GM23248 (cell line): ENCODE results near the gene AAK1. TPM values are rescaled to one million over a fixed set of nuclear protein-coding genes. Genes with fewer than 3 reads are reported as not detected.

Experiments
- DNase-seq: peaks from one replicate; pipeline ENCODE4 v3.0.0-alpha.2; 2015
- H2AFZ ChIP-seq: fragments of 200-600 bp; sonication (generic); 2 replicates; pipeline ENCODE4 v1.6.1; 2016; ENCODE audit warnings: antibody characterized with exemption
- H3F3A ChIP-seq: fragments of 200-600 bp; sonication (generic); 2 replicates; pipeline ENCODE4 v1.6.1; 2016; ENCODE audit warnings: mild to moderate bottlenecking, antibody characterized with exemption, mixed run types; ENCODE audit not compliant: insufficient read depth
- H3K27ac ChIP-seq: fragments of 200-600 bp; sonication (generic); 2 replicates; pipeline ENCODE4 v1.5.1; 2016; ENCODE audit warnings: mild to moderate bottlenecking
- H3K27me3 ChIP-seq: fragments of 200-600 bp; sonication (generic); replicated peaks from 2 replicates; pipeline ENCODE4 v1.6.1; 2016; ENCODE audit warnings: mild to moderate bottlenecking; ENCODE audit not compliant: insufficient read depth
- H3K36me3 ChIP-seq: fragments of 200-600 bp; sonication (generic); 2 replicates; pipeline ENCODE4 v1.6.1; 2016; ENCODE audit warnings: low read depth, mild to moderate bottlenecking
- H3K4me1 ChIP-seq: fragments of 200-600 bp; sonication (generic); 2 replicates; pipeline ENCODE4 v1.6.1; 2016; ENCODE audit warnings: mild to moderate bottlenecking; ENCODE audit not compliant: insufficient read depth
- H3K4me2 ChIP-seq: fragments of 200-600 bp; sonication (generic); one replicate; pipeline ENCODE4 v1.6.1; 2016; ENCODE audit warnings: mild to moderate bottlenecking; ENCODE audit not compliant: unreplicated experiment
- H3K4me3 ChIP-seq: fragments of 200-600 bp; sonication (generic); 2 replicates; pipeline ENCODE4 v1.5.1; 2016; ENCODE audit warnings: mild to moderate bottlenecking
- H3K79me2 ChIP-seq: fragments of 200-600 bp; sonication (generic); 2 replicates; pipeline ENCODE4 v1.6.1; 2016; ENCODE audit warnings: mild to moderate bottlenecking; ENCODE audit not compliant: insufficient read depth
- H3K9ac ChIP-seq: fragments of 200-600 bp; sonication (generic); 2 replicates; pipeline ENCODE4 v1.6.1; 2016; ENCODE audit warnings: mild to moderate bottlenecking
- H3K9me2 ChIP-seq: fragments of 200-600 bp; sonication (generic); 2 replicates; pipeline ENCODE4 v1.6.1; 2016; ENCODE audit warnings: mixed run types, mild to moderate bottlenecking, moderate library complexity; ENCODE audit not compliant: insufficient read depth
- H3K9me3 ChIP-seq: fragments of 200-600 bp; sonication (generic); one replicate; pipeline ENCODE4 v1.6.1; 2017; ENCODE audit warnings: low read depth
- H4K20me1 ChIP-seq: fragments of 200-600 bp; sonication (generic); 2 replicates; pipeline ENCODE4 v1.6.0; 2016; ENCODE audit not compliant: insufficient read depth
- EZH2 ChIP-seq: fragments of 200-600 bp; sonication (generic); IDR thresholded peaks from 2 replicates; pipeline ENCODE4 v1.6.1; 2018; ENCODE audit warnings: antibody characterized with exemption, mild to moderate bottlenecking; ENCODE audit not compliant: insufficient read depth, poor library complexity, severe bottlenecking
- EZH2phosphoT487 ChIP-seq: fragments of 200-600 bp; sonication (generic); IDR thresholded peaks from 2 replicates; pipeline ENCODE4 v1.6.1; 2018; ENCODE audit warnings: antibody characterized with exemption, moderate library complexity, mild to moderate bottlenecking, low read depth; ENCODE audit not compliant: insufficient read depth
- WGBS, 2 experiments: methylation state at CpG; one replicate each; pipeline ENCODE4 v1.1.6; 2015 to 2017; ENCODE audit warnings: low lambda C conversion rate in 2 of 2, low coverage in 1 of 2; ENCODE audit errors: missing lambda C conversion rate in 2 of 2; 5-methylcytosine and 5-hydroxymethylcytosine counted together
- in situ Hi-C: fragments of 300-500 bp; cut with MboI; formaldehyde crosslinking; loops from 2 replicates; pipeline ENCODE4 v1.15.0; 2020
- polyA plus RNA-seq: library from polyadenylated mRNA; unstranded; fragments of >200 nt; fragmentation: Nextera tagmentation; extraction: Ambion mirVana; gene quantifications from 2 replicates; pipeline ENCODE4 v1.2.1, GENCODE V29; 2016
- total RNA-seq: library from RNA; depleted of rRNA; stranded (reverse); fragments of >200 nt; shearing (Covaris generic); gene quantifications from 2 replicates; pipeline ENCODE4 v1.2.3, GENCODE V29; 2014

AAK1 gene
- total and polyA plus RNA-seq, 2 experiments from 2014 or later = 41.2 to 50.7 TPM

DNA sequence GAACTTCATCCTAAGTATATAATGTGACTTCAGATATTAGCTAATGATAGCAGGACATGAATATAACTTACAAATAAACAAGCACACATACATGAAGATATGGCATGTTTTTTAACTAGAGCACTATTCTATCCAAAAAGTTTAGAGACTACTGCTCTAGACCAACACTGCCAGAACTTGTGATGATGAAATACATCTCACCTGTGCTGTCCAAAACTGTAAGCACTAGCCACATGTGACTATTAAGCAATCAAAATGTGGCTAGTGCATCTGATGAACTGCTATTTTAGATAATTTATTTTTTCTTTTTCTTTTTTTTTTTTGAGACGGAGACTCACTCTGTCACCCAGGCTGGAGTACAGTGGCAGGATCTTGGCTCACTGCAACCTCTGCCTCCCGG lies 7.1 kb downstream of the AAK1 start:
- Histone ChIP-seq H2AFZ (no peak overlapping the region), H3K9me3 (no peaks in the 10 kb centered on the region), H3K36me3 (no peaks in the 10 kb centered on the region; the same call in 1 of the 2 replicates), H3K79me2 (peaks cover 100% of the 10 kb centered on the region), H3K4me3 (no peak overlapping the region), H3K4me2 (no peak overlapping the region), H3K27ac (no peak overlapping the region), H4K20me1 (peaks cover 11% of the 10 kb centered on the region; the same call in 1 of the 2 replicates), H3K9ac (no peak overlapping the region), H3K9me2 (no peaks in the 10 kb centered on the region), H3K4me1 (peaks cover 14% of the 10 kb centered on the region), H3K27me3 (no peaks in the 10 kb centered on the region), H3F3A (no peaks in the 10 kb centered on the region)
- in situ Hi-C loops = no loop called here
- no peak for TF ChIP-seq EZH2phosphoT487
- TF ChIP-seq EZH2 = no peak
- DNase-seq = no peak
- 100% methylated on average over 2 of the region's 2 CpGs for WGBS, 2 experiments

DNA sequence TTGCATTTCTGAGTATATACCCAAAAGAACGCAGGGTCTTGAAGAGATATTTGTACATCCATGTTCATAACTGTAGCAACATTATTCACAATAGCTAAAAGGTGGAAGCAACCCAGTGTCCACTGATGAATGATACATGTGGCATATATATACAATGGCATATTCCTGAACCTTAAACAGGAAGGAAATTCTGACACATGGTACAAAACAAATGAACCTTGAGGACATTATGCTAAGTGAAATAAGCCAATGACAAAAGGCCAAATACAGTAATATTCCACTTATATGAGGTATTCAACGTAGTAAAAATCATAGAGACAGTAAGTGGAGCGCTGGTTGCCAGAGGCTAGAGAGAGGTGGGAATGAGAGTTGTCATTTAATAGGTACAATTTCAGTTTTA lies 8.1 kb downstream of the AAK1 start:
- peaks cover 15% of the 10 kb centered on the region; the same call in 1 of the 2 replicates for H4K20me1 ChIP-seq

DNA sequence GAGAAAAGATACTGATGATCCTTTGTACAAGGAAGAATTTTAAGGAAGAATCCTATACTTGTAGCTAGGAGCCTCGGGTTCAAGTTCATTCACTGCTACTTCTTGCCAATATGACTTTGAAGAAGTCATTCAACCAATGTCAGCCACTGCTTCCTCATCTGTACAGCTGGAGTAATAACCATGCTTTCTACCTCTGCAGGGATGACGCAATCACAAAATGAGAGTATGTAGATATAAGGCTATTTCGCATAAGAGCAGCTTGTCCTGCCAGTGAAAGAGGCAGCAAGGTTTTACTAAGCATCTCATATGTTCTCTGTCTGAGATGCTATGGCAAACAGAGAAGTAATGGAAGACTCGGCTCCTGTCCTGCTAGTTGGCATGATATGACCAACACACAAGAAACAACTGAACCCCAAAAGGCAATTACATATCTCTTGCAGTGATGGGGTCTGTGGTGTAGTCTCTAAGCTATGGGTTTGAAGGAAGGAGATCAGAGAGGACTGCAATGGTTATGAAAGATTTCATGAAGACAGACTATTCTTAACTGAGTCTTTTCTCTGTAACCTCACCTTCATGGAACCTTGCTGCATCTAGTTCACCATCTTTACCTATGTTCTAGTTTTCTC lies 9.2 kb downstream of the AAK1 start:
- Histone ChIP-seq H4K20me1 (peaks cover 20% of the 10 kb centered on the region; the same call in 1 of the 2 replicates), H3K27me3 (no peaks in the 10 kb centered on the region), H3K9me3 (no peaks in the 10 kb centered on the region), H3K9ac (no peak overlapping the region), H3K36me3 (no peaks in the 10 kb centered on the region; the same call in 1 of the 2 replicates), H3K4me3 (no peak overlapping the region), H2AFZ (no peak overlapping the region), H3K9me2 (no peaks in the 10 kb centered on the region), H3K4me2 (no peak overlapping the region), H3K4me1 (no peaks in the 10 kb centered on the region; the same call in 1 of the 2 replicates), H3K27ac (no peak overlapping the region), H3F3A (no peaks in the 10 kb centered on the region), H3K79me2 (peaks cover 98% of the 10 kb centered on the region)
- in situ Hi-C loops = no loop called here
- 99 to 100% methylated on average over 4 of the region's 4 CpGs for WGBS, 2 experiments
- DNase-seq = peak; percentile 18
- TF ChIP-seq EZH2phosphoT487 (no peak), EZH2 (no peak)

More for the DNA sequence above, 8.1 kb downstream of the AAK1 start:
- Histone ChIP-seq H3K9me3 (no peaks in the 10 kb centered on the region), H2AFZ (no peak overlapping the region), H3K9ac (no peak overlapping the region), H3K4me2 (no peak overlapping the region), H3K4me1 (peaks cover 4% of the 10 kb centered on the region), H3K27me3 (no peaks in the 10 kb centered on the region), H3K79me2 (peaks cover 100% of the 10 kb centered on the region), H3F3A (no peaks in the 10 kb centered on the region), H3K9me2 (no peaks in the 10 kb centered on the region), H3K27ac (no peak overlapping the region), H3K4me3 (no peak overlapping the region), H3K36me3 (no peaks in the 10 kb centered on the region; the same call in 1 of the 2 replicates)
- 62% methylated on average over 3 of the region's 3 CpGs for WGBS, 2 experiments
- in situ Hi-C loops = no loop called here
- DNase-seq = no peak
- TF ChIP-seq EZH2phosphoT487 = no peak
- no peak for TF ChIP-seq EZH2

DNA sequence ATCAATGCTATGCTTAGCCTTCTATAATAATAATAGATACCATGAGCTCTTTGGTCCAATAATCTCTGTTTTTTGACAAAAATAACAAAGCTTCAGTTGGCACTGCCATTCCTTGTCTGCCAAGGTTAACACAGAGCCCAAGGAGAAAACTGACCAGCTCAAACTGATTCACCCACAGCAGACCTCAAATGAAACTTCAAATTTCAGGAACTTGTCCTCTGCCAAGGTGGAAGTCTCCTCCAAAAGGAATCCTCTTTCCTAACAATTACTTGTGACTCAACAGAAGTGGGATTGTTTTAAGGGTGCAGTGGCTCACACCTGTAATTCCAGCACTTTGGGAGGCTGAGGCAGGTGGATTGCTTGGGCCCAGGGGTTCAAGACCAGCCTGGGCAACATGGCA lies 12.1 kb downstream of the AAK1 start:
- H3K9ac ChIP-seq = no peak overlapping the region
- H3K27me3 ChIP-seq = no peaks in the 10 kb centered on the region
- in situ Hi-C loops = no loop called here
- peak overlapping the region; percentile 17 for H3K4me2 ChIP-seq
- peaks cover 98% of the 10 kb centered on the region for H3K79me2 ChIP-seq
- no peaks in the 10 kb centered on the region for H3K9me3 ChIP-seq
- H4K20me1 ChIP-seq = peaks cover 30% of the 10 kb centered on the region; the same call in 1 of the 2 replicates
- H3K4me3 ChIP-seq = no peak overlapping the region
- peaks cover 8% of the 10 kb centered on the region for H3K4me1 ChIP-seq
- H3K36me3 ChIP-seq = no peaks in the 10 kb centered on the region; the same call in 1 of the 2 replicates
- H2AFZ ChIP-seq = no peak overlapping the region
- H3F3A ChIP-seq = 0 out of 2 replicates have a peak, but pooled peaks cover 3% of the 10 kb centered on the region
- no peak overlapping the region for H3K27ac ChIP-seq
- H3K9me2 ChIP-seq = no peaks in the 10 kb centered on the region
- no peak for TF ChIP-seq EZH2phosphoT487
- TF ChIP-seq EZH2 = no peak
- DNase-seq = peak; percentile 17
